ENCODE results near the gene SGCD.

DNA sequence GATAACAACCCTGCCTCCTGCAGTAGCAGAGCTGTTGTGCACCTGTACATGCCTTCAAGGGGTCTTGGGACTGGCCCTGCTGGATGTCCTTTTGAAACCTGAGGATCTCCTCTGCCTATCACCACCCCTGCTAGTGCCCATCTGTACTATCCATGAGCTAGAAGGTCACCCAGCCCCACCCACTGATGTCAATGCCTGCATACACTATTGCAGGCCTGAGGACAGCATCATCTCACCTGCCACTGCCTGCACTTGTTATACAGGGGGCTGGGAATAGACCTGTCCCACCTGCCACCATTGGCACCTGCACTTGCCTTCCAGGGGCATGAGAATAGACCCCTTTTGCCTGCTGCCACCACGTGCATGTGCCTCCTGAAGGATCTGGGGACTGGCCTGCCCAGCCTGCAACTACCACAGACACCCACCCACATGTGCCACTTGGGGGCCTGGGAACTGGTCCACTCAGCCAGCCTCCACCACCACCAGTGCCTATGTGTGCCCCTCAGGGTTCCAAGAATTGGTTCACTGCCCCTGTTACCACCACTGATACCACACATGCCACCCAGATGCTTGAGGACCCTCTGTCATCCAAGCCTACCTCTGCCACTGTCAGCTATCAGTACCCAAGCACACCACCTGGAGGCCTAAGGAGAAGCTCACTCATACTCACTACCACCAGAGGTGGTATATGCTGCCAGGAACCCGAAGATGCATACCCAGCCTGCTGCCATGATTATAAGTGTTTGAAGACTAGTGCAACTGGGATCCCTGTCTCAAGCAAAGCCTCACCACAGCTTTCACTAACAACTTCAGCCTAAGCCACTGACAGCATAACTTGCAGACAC, 159.7 kb downstream of the SGCD start:
- TF ChIP-seq POLR2A (IDR thresholded peaks at IDR 0.05; ENCODE audit: low read depth, low read length) (no peak), MAZ (IDR thresholded peaks at IDR 0.05; ENCODE audit: borderline replicate concordance, low read depth, low read length) (no peak), BHLHE40 (IDR thresholded peaks at IDR 0.05; ENCODE audit: low read depth, low read length) (no peak), SMC3 (IDR thresholded peaks at IDR 0.05; ENCODE audit: low read depth, low read length) (no peak), RFX5 (IDR thresholded peaks at IDR 0.05; ENCODE audit: low read depth, low read length) (no peak), MAFK (IDR thresholded peaks at IDR 0.05; ENCODE audit: low read depth, low read length) (no peak)
- TF ChIP-seq, protein P1, sequence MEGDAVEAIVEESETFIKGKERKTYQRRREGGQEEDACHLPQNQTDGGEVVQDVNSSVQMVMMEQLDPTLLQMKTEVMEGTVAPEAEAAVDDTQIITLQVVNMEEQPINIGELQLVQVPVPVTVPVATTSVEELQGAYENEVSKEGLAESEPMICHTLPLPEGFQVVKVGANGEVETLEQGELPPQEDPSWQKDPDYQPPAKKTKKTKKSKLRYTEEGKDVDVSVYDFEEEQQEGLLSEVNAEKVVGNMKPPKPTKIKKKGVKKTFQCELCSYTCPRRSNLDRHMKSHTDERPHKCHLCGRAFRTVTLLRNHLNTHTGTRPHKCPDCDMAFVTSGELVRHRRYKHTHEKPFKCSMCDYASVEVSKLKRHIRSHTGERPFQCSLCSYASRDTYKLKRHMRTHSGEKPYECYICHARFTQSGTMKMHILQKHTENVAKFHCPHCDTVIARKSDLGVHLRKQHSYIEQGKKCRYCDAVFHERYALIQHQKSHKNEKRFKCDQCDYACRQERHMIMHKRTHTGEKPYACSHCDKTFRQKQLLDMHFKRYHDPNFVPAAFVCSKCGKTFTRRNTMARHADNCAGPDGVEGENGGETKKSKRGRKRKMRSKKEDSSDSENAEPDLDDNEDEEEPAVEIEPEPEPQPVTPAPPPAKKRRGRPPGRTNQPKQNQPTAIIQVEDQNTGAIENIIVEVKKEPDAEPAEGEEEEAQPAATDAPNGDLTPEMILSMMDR (conservative IDR thresholded peaks at IDR 0.05; ENCODE audit: low read depth, low read length): no peak
- TF ChIP-seq, protein P2, sequence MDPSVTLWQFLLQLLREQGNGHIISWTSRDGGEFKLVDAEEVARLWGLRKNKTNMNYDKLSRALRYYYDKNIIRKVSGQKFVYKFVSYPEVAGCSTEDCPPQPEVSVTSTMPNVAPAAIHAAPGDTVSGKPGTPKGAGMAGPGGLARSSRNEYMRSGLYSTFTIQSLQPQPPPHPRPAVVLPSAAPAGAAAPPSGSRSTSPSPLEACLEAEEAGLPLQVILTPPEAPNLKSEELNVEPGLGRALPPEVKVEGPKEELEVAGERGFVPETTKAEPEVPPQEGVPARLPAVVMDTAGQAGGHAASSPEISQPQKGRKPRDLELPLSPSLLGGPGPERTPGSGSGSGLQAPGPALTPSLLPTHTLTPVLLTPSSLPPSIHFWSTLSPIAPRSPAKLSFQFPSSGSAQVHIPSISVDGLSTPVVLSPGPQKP (IDR thresholded peaks at IDR 0.05; ENCODE audit: borderline replicate concordance, low read depth, low read length): no peak

Measured in IMR-90 (cell line).